Activated naive CD4-positive, alpha-beta T cell treated with anti-CD3 and anti-CD28 coated beads, Interleukin-2, amount 50 U/mL, for 16 hours (primary cell): ENCODE measurements around the gene KDM3A.
"Not testable (repeated sequence)": the region's sequence is repeated elsewhere in the genome, so short reads cannot be mapped to it uniquely, and the experiment has no call there.

Experiments used
- DNase-seq: peaks from one replicate; pipeline ENCODE4 v3.0.0-alpha.2; 2020

Gene KDM3A

GRCh38 chr2:86477349-86477748 is 36.2 kb downstream of the KDM3A start:
- no peak for DNase-seq

- DNase-seq: no peak
Measured at GRCh38 chr2:86480105-86480504, 38.9 kb downstream of the KDM3A start.

- DNase-seq: no peak
Measured at GRCh38 chr2:86482034-86482433, 40.9 kb downstream of the KDM3A start.

- no peak for DNase-seq
Measured at GRCh38 chr2:86484385-86484784, 43.2 kb downstream of the KDM3A start.

- DNase-seq: no peak
Measured at GRCh38 chr2:86485103-86485502, 43.9 kb downstream of the KDM3A start.

- DNase-seq: no peak
Measured at GRCh38 chr2:86485802-86486201, 44.6 kb downstream of the KDM3A start.

- DNase-seq: no peak
Measured at GRCh38 chr2:86487062-86487461, 45.9 kb downstream of the KDM3A start.

GRCh38 chr2:86488561-86489250 is 47.5 kb downstream of the KDM3A start:
- DNase-seq: no peak

GRCh38 chr2:86489542-86489941 is 48.4 kb downstream of the KDM3A start:
- no peak for DNase-seq

GRCh38 chr2:86490245-86490644 is 49.1 kb downstream of the KDM3A start:
- no peak for DNase-seq

GRCh38 chr2:86491088-86491487 is 49.9 kb downstream of the KDM3A start:
- no peak for DNase-seq

GRCh38 chr2:86492048-86492453 is 50.9 kb downstream of the KDM3A start:
- DNase-seq: no peak

GRCh38 chr2:86496391-86496790 is 55.2 kb downstream of the KDM3A start:
- not testable (repeated sequence) for DNase-seq

- DNase-seq: no peak
Measured at GRCh38 chr2:86498468-86499260, 57.5 kb downstream of the KDM3A start.

GRCh38 chr2:86499326-86499725 is 58.2 kb downstream of the KDM3A start:
- DNase-seq: no peak

GRCh38 chr2:86500325-86501083 is 59.3 kb downstream of the KDM3A start:
- no peak for DNase-seq

- no peak for DNase-seq
Measured at GRCh38 chr2:86507600-86507999, 66.4 kb downstream of the KDM3A start.

GRCh38 chr2:86510436-86510933 is 69.3 kb downstream of the KDM3A start:
- no peak for DNase-seq

GRCh38 chr2:86512034-86512433 is 70.9 kb downstream of the KDM3A start:
- no peak for DNase-seq

- no peak for DNase-seq
Measured at GRCh38 chr2:86512892-86513291, 71.7 kb downstream of the KDM3A start.

GRCh38 chr2:86513948-86514660 is 72.9 kb downstream of the KDM3A start:
- no peak for DNase-seq

GRCh38 chr2:86518481-86518880 is 77.3 kb downstream of the KDM3A start:
- DNase-seq: peak; percentile 16

- DNase-seq: no peak
Measured at GRCh38 chr2:86519349-86519748, 78.2 kb downstream of the KDM3A start.
